Karpas-422 (cell line): ENCODE data around the gene HOXA10. TPM values are rescaled to one million over a fixed set of nuclear protein-coding genes. Genes with fewer than 3 reads are reported as not detected.
A peak's percentile ranks its signal among the peaks of the same experiment; 100 is the strongest.

Experiments
- DNase-seq: peaks from one replicate; pipeline ENCODE4 v3.0.0-alpha.2; 2015
- H2AFZ ChIP-seq: fragments of 200-600 bp; sonication (generic); 2 replicates; pipeline ENCODE4 v1.6.1; 2014; ENCODE audit warnings: antibody characterized with exemption, low read length, mixed read lengths
- H3K27ac ChIP-seq: fragments of 200-600 bp; sonication (generic); 2 replicates; pipeline ENCODE4 v1.5.1; 2014; ENCODE audit warnings: mild to moderate bottlenecking, low read length, moderate library complexity
- H3K27me3 ChIP-seq: fragments of 200-600 bp; sonication (generic); 2 replicates; pipeline ENCODE4 v1.6.1; 2014; ENCODE audit warnings: low read length, mixed read lengths
- H3K36me3 ChIP-seq: fragments of 200-600 bp; sonication (generic); 2 replicates; pipeline ENCODE4 v1.6.1; 2014; ENCODE audit warnings: low read length, mixed read lengths; ENCODE audit not compliant: insufficient read depth
- H3K4me1 ChIP-seq: fragments of 200-600 bp; sonication (generic); 2 replicates; pipeline ENCODE4 v1.6.1; 2014; ENCODE audit warnings: mild to moderate bottlenecking, low read length, mixed read lengths
- H3K4me2 ChIP-seq: fragments of 200-600 bp; sonication (generic); 2 replicates; pipeline ENCODE4 v1.6.1; 2014; ENCODE audit warnings: low read length, low read depth, mild to moderate bottlenecking; ENCODE audit not compliant: poor library complexity, severe bottlenecking
- H3K4me3 ChIP-seq: fragments of 200-600 bp; sonication (generic); 2 replicates; pipeline ENCODE4 v1.5.1; 2014; ENCODE audit warnings: mild to moderate bottlenecking, antibody characterized with exemption, low read length, mixed read lengths
- H3K79me2 ChIP-seq: fragments of 200-600 bp; sonication (generic); 2 replicates; pipeline ENCODE4 v1.6.1; 2014; ENCODE audit warnings: mild to moderate bottlenecking, low read length, mixed read lengths
- H3K9ac ChIP-seq: fragments of 200-600 bp; sonication (generic); 2 replicates; pipeline ENCODE4 v1.6.0; 2014; ENCODE audit warnings: low read length
- H3K9me2 ChIP-seq: fragments of 200-600 bp; sonication (generic), shearing (Covaris generic); replicated peaks from 2 replicates; pipeline ENCODE4 v1.6.0; 2014; ENCODE audit warnings: mild to moderate bottlenecking, low read length, moderate library complexity; ENCODE audit not compliant: insufficient read depth
- H3K9me3 ChIP-seq: fragments of 300-700, 200-600 bp; sonication (generic); 2 replicates; pipeline ENCODE4 v1.6.1; 2014; ENCODE audit warnings: low read length, mixed read lengths
- H4K20me1 ChIP-seq: fragments of 200-600 bp; sonication (generic); 2 replicates; pipeline ENCODE4 v1.6.1; 2014; ENCODE audit warnings: mild to moderate bottlenecking, antibody characterized with exemption, low read length, low read depth; ENCODE audit not compliant: insufficient read depth
- total RNA-seq: library from RNA; depleted of rRNA; stranded (reverse); fragments of >200 nt; shearing (Covaris generic); gene quantifications from 2 replicates; pipeline ENCODE4 v1.2.3, GENCODE V29; 2014; ENCODE audit warnings: low replicate concordance

The HOXA10 gene
- total RNA-seq, 1 experiment from 2014 or later, result not detected

DNA sequence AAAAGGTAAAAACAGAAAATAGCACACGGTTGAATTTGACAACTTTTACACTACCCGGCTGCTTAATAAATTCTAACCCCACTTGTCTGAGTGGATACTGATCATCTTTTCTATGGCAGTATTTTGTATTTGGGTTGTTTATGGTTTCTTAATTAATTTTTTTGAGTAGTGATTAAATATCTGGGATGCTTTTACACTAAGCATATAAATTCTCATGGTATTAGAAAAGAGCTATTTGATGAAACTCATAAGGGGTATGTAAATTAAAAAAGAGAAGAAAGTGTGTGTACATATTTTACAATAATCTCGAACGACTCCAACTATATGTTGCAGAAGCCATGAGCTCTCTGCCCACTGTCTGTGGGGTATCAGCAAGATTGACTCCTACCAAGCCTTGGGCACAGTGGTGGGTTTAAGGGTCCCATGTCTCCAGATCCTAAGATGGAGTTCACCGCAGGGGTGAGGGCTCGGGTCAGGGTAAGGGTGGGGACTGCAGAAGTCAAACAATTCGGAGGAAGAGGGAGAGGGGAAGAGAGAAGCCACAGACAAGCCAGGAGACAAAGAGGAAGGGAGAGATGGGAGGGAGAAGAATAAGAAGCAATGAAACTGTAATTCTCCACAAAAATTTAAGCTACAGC, 33.3 kb upstream of the HOXA10 start:
- Histone ChIP-seq H3K27me3 (no peaks in the 10 kb centered on the region), H3K36me3 (no peaks in the 10 kb centered on the region), H3K4me3 (no peak overlapping the region), H3K9me3 (no peaks in the 10 kb centered on the region), H3K27ac (no peak overlapping the region), H3K4me1 (no peaks in the 10 kb centered on the region), H3K9me2 (no peaks in the 10 kb centered on the region), H3K9ac (no peak overlapping the region), H2AFZ (no peak overlapping the region), H3K79me2 (no peaks in the 10 kb centered on the region), H3K4me2 (no peak overlapping the region), H4K20me1 (no peaks in the 10 kb centered on the region)
- no peak for DNase-seq

DNA sequence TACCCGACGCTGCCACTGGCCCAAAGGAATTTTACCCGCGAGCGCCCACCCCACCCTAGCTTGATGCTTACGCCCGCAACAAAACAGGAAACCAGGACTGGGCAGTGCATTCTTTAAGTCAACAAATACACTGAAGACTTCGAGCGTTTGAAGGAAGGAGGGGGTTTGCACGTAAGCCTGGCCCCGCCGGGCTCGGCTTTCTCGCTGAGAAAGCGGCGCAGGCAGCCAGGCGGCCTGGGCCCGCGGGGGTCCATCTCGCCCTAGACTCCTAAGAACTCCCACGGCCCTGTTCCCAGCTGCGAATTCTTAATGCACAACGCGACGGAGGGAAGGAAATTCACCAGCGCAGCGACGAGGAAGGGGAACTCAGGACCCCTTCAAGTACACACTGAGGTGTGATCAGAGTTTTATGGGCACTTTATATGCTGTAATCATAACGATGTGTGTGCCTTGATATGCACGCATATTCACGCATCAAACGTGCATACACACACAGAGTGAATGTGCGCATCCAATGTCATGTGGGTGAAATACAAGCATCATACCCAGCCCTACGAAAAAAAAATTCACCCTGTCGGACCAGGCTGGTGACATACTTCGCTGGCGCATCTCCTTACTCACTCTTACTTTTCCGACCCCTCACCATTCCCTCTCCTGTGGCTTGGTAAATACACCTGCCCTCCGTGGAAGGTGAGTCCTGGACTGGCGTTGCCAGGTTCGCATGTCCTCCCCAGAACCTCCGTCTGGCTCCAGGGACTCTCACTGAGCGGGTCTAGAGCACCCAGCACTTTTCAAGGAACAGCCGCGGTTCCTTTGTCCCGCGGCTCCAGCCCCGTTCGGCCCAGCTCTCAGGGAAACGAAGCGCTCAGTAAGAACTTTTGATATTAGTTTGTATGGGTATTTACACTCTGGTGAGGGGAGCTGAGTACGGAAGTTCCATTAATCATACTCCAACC, 31.5 kb upstream of the HOXA10 start:
- no peaks in the 10 kb centered on the region for H4K20me1 ChIP-seq
- H3K9me3 ChIP-seq, result no peaks in the 10 kb centered on the region
- no peaks in the 10 kb centered on the region for H3K9me2 ChIP-seq
- no peak overlapping the region for H3K4me2 ChIP-seq
- H3K27me3 ChIP-seq, result no peaks in the 10 kb centered on the region
- H3K36me3 ChIP-seq, result no peaks in the 10 kb centered on the region
- peaks cover 14% of the 10 kb centered on the region for H3K4me1 ChIP-seq
- H2AFZ ChIP-seq, result no peak overlapping the region
- no peak overlapping the region for H3K9ac ChIP-seq
- no peak overlapping the region for H3K4me3 ChIP-seq
- no peak for DNase-seq
- H3K27ac ChIP-seq, result no peak overlapping the region
- no peaks in the 10 kb centered on the region for H3K79me2 ChIP-seq

DNA sequence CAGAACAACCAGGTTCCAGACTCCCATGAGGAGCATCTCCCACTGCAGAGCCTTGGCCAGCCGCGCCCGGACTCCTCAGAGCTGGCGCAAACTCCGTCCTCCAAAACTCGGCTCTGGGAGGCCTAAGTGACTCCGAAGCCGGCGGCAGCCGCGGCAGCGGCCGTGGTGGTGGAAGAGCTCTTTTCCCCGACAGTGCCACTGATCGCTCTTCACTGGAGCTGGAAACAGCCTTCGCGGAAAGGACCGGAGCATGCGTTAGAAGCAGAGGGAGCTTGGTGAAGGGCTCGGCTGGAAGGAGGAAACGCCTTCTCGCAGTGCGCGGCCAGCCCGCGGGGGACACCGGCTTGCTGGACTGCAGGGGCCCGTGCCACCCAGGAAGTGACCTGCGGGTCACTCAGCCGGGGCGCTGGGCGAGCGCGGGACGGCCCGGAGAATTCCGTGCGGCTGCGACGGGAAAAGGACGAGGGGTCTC, 30.8 kb upstream of the HOXA10 start:
- Histone ChIP-seq H3K9me3 (no peaks in the 10 kb centered on the region), H3K36me3 (no peaks in the 10 kb centered on the region), H3K4me2 (no peak overlapping the region), H3K4me1 (peaks cover 19% of the 10 kb centered on the region), H3K9ac (no peak overlapping the region), H2AFZ (no peak overlapping the region), H3K79me2 (no peaks in the 10 kb centered on the region), H3K4me3 (no peak overlapping the region), H3K27ac (no peak overlapping the region), H3K9me2 (no peaks in the 10 kb centered on the region), H3K27me3 (no peaks in the 10 kb centered on the region), H4K20me1 (no peaks in the 10 kb centered on the region)
- no peak for DNase-seq

DNA sequence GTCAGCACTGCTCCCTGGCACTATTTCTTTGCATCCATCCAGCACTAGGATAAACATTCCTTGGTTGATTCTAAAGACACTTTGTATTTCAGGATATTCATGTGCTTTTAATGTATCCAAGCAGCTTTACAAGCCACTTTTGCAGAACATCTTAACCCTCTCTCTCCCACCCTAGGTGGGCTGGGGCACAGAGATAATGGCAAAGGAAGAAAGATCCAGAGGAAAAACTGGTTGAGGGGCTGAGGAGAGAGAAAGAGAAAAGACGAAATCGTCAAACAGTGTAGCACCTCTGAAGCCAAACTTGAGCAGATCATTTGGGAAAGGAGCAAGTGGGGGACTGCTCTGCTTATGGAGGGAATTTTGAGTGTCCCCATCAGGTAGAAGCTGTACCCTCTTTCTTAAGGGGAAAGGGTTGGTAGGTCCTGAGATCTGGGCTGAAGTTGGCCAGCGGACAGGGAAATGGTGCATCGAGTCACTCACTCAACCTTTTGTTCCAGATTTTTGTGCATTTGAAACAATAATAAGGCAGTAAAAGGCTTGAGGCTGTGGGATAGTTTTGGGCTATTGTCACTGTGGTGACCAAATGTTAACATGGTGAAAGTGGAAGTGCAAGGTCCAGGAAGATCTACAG, 30.0 kb upstream of the HOXA10 start:
- Histone ChIP-seq H3K4me2 (no peak overlapping the region), H3K27ac (no peak overlapping the region), H3K27me3 (no peaks in the 10 kb centered on the region), H4K20me1 (no peaks in the 10 kb centered on the region), H3K9ac (no peak overlapping the region), H2AFZ (no peak overlapping the region), H3K4me3 (no peak overlapping the region), H3K9me3 (no peaks in the 10 kb centered on the region), H3K4me1 (peaks cover 19% of the 10 kb centered on the region), H3K36me3 (no peaks in the 10 kb centered on the region), H3K9me2 (no peaks in the 10 kb centered on the region), H3K79me2 (no peaks in the 10 kb centered on the region)
- DNase-seq, result no peak

DNA sequence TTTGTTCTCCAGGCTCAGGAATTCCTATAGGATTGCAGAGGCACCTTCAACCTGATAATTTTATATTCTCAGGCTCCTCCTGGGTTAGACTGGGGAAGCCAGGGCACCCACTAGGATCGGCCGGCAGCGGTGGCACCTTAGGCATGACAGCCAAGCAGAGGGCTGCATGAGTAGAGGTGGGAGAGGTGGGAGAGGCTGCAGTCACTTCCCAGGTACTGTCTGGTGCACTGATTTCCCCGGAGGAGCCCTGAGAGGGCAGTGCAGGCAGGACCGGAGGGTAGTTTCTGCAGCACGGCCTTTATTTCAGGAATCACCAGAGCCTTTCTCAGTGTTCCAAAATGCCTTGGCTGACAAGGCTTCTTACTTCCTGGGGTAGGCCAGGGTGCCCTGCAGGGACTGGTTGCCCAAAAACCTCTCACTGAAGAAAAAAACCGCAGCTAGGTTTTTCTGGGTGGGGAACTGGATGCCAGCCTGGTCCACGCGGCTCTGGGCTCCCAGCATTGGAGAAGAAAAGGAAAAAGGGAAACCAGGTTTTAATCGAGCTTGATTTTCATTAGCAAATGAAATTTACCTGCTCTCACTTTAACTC, 29.3 kb upstream of the HOXA10 start:
- no peak for DNase-seq
- Histone ChIP-seq H3K79me2 (no peaks in the 10 kb centered on the region), H3K9me2 (no peaks in the 10 kb centered on the region)

DNA sequence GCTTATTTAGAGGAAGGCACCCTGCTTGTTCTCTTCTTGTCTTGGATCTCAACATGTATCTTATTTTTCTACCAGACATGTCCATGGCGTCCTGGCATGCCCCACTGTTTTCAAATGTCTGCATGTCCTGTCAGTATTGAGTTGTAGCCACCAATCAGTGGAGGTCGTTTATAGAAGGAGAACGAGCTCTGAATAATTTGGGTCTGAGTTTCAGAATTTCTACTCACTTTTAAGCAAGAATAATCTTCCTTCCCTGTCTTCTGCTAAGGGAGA, 28.7 kb upstream of the HOXA10 start:
- H3K9me3 ChIP-seq, result no peaks in the 10 kb centered on the region
- H3K27me3 ChIP-seq, result no peaks in the 10 kb centered on the region
- DNase-seq, result no peak
- no peaks in the 10 kb centered on the region for H3K79me2 ChIP-seq
- no peak overlapping the region for H3K4me3 ChIP-seq
- H3K4me2 ChIP-seq, result no peak overlapping the region
- H4K20me1 ChIP-seq, result no peaks in the 10 kb centered on the region
- H3K4me1 ChIP-seq, result peaks cover 19% of the 10 kb centered on the region
- H3K9ac ChIP-seq, result no peak overlapping the region
- H2AFZ ChIP-seq, result no peak overlapping the region
- H3K27ac ChIP-seq, result no peak overlapping the region
- H3K36me3 ChIP-seq, result no peaks in the 10 kb centered on the region
- H3K9me2 ChIP-seq, result no peaks in the 10 kb centered on the region

More for the DNA sequence above, 29.3 kb upstream of the HOXA10 start:
- no peaks in the 10 kb centered on the region for H3K9me3 ChIP-seq
- H3K27me3 ChIP-seq, result no peaks in the 10 kb centered on the region
- H3K4me2 ChIP-seq, result no peak overlapping the region
- H4K20me1 ChIP-seq, result no peaks in the 10 kb centered on the region
- H3K36me3 ChIP-seq, result no peaks in the 10 kb centered on the region
- peaks cover 19% of the 10 kb centered on the region for H3K4me1 ChIP-seq
- H3K4me3 ChIP-seq, result no peak overlapping the region
- no peak overlapping the region for H2AFZ ChIP-seq
- H3K27ac ChIP-seq, result no peak overlapping the region
- no peak overlapping the region for H3K9ac ChIP-seq

DNA sequence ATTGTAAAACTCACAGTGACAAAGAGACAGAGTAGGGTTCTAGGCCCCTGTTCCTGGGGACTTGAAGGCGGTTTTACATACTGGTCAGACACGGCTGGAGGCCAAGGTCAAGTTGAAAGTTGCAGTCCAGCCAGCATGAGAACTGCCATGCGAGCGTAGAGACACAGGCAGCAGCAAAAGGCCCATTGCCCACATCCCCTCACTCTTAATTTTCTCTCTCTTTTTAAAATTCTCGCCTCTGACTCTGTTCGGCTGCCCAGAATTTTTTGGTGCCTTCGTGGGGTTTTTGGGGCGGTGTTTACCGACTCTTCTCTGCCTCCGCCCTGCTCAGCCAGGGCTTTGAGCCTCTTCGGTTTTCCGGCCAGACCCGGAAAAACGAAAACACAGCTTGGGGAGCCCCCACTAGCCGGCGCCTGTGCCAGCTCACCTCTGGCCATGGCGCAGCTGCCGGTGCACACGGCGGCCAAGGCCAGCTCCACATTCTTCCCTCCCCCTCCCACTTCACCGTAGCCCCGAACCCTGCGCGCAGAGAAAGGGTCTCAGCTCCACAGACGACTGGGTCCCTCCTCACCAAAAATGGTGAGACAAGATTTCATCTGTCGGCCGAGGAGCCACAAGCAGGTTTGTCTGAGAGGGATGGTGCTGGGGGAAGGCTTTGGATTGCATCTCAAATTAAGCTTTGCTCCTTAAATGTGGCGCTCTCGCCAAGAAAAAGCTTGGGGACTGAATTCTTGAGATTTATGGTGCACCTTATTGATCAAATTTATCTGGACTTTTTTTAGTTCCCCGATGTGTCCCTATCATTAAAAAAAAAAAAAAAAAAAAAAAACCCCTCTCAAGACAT, 28.1 kb upstream of the HOXA10 start:
- DNase-seq, result no peak
- Histone ChIP-seq H3K9me2 (no peaks in the 10 kb centered on the region), H3K36me3 (no peaks in the 10 kb centered on the region), H3K4me1 (peaks cover 19% of the 10 kb centered on the region), H3K27me3 (no peaks in the 10 kb centered on the region), H3K79me2 (no peaks in the 10 kb centered on the region), H3K9me3 (no peaks in the 10 kb centered on the region), H3K4me3 (no peak overlapping the region), H3K27ac (no peak overlapping the region), H2AFZ (no peak overlapping the region), H4K20me1 (no peaks in the 10 kb centered on the region), H3K9ac (no peak overlapping the region; the same call in 1 of the 2 replicates), H3K4me2 (peak overlapping the region; percentile 90)
